Left cardiac atrium (tissue), 4 donors: Measurements from ENCODE around the gene EPB41L4A. TPM values are rescaled to one million over a fixed set of nuclear protein-coding genes. Genes with fewer than 3 reads are reported as not detected.
A peak's percentile ranks its signal among the peaks of the same experiment; 100 is the strongest.

Source experiments
- ATAC-seq, 2 donors: fragments of 200-7000 bp; cut with Tn5 transposase; one replicate each; pipeline ENCODE4 v1.9.1; 2020; ENCODE audit warnings: mild to moderate bottlenecking in 2 of 2, moderate library complexity in 2 of 2
- DNase-seq: peaks from one replicate; pipeline ENCODE4 v3.0.0-alpha.2; 2020
- intact Hi-C, 2 donors: fragments of 100-400 bp; cut with DNase I; formaldehyde crosslinking; loops; one replicate each; pipeline versions ENCODE4 v1.14.1 to v1.15.1; 2022 to 2023
- total RNA-seq, 2 donors: library from RNA; stranded (reverse); fragmentation: NEBNext Ultra II Directional; extraction: Animal tissue kit (Norgen Biotek cat#: 25700); gene quantifications; one replicate each; pipeline ENCODE4 v1.2.1, GENCODE V29; 2021
- donor health status: DM: no; HTN: yes; CAD: no.
- donor health status: DM: no; HTN: yes; CAD: no; lungs with severe emphysema.
- donor health status: DM: yes; HTN: yes; CAD: no.
- donor health status: Dilated cardiomyopathy.

Gene EPB41L4A
- total RNA-seq, 2 donors from 2014 or later = 28.5 to 31.1 TPM

- intact Hi-C loops = no loop called here
- DNase-seq (no peak), ATAC-seq (no peak)
Observed at GRCh38 chr5:112283034-112283582, 136.0 kb downstream of the EPB41L4A start.

DNA sequence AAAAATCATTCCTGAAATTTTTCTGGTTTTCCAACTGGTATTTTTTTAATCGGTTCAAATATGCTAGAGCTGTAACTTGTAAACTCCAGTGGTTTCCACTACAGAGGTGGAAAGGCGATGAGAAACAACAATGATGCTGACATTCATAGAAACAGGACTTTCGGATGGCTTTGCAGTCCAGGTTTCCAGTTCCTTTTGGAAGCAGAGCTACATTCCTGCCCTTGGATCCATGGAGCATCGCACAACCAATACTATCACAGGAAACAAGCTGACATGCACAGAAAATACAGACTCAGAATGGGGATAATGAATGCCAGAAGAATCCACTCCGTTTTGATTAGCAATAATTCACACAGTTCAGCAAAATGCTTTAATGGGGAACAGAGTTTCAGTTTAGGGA is 140.0 kb downstream of the EPB41L4A start:
- intact Hi-C loops = no loop called here
- ATAC-seq (no peak), DNase-seq (no peak)

- intact Hi-C loops = no loop called here
- DNase-seq = no peak
- ATAC-seq = no peak
Observed at GRCh38 chr5:112276991-112277390, 142.1 kb downstream of the EPB41L4A start.

GRCh38 chr5:112275671-112276070 is 143.4 kb downstream of the EPB41L4A start:
- ATAC-seq (no peak), DNase-seq (no peak)
- intact Hi-C loops = no loop called here

DNA sequence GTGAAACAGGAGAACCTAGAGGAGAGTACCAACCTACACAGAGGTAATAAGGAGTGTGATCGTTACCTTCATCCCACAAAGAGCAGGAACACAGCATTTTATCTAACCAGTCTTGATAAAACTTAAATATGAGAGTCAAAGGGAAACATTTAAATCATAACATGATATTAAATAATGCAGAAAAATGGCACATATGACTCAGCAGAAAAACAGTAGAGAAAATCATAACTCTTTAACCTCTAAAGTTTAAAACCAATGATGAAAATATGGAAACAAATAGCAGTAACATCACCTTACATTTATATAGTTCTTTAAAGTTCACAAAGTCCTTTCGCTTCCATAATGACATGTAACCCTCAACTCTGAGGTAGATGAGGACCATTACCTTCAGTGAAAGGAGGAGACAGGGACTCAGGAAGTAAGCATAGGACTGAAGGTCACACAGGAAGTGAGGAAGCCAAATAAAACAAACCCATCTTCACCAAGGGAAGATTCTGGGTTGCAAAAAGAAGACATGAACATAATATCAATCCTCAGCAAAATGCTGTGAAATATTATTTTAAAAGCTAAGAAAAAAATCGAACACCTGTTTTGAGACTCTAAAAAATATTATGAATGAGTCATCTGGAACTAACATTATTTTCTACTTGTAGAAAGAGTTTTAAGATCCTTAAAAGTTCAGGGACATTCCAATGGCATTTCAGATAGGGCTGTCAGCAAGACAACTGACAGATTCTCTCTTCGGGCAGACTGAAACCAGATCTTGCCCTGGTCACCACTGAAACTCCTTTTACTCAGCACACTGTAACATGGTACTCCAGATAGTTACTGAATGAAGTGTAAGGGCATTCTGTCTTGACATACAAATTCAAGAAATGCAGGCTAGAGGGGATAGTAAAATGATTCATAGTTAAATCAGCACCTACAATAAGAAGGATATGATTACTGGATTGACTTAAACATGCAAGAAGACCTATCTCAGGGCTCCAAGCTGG is 148.5 kb downstream of the EPB41L4A start:
- intact Hi-C loops = no loop called here
- ATAC-seq (peak in 1 of 2 donors; percentile 44), DNase-seq (no peak)

GRCh38 chr5:112267231-112267630 is 151.8 kb downstream of the EPB41L4A start:
- intact Hi-C loops = no loop called here
- DNase-seq (no peak), ATAC-seq (no peak)

GRCh38 chr5:112264666-112265065 is 154.4 kb downstream of the EPB41L4A start:
- intact Hi-C loops = no loop called here
- DNase-seq (no peak), ATAC-seq (no peak)

DNA sequence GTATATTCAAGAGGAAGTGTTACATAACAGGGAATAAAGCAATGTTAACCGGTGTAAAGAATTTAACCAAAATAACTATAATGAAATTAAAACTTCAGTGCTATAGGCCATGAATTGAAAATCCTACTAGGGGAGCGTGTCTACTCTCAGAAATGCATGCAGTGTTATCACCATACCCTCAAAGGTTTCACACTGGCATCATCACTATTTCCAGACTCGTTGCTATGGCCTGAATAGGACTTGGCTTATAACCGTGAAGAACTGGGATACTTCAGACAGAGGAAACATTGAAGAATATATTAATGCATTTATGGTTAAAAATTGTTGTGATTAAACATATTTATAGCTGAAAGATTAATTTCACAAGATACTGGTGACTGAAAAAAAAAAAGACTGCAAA is 154.9 kb downstream of the EPB41L4A start:
- intact Hi-C loops = no loop called here
- ATAC-seq = no peak
- no peak for DNase-seq

- intact Hi-C loops = no loop called here
- ATAC-seq = no peak
Observed at GRCh38 chr5:112263469-112263868, 155.6 kb downstream of the EPB41L4A start.

DNA sequence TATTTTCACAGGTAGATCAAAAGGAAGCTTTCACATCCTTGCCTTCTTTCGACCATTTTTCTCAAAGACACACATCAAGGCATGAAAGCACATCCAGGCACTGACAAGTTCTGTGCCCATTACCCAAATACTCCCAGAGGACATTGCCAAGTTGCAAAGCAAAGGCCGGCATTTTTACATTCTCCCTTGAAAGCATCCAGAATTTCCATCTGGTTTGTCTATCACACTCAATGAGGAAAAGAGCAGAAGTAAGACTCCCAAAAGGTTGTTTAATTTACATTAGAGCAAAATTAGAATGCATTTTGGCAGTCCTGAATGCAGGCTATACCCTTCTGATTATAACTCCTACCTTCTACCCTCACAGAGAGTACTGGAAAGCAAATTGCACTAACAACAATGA is 160.5 kb downstream of the EPB41L4A start:
- no peak for ATAC-seq
- no peak for DNase-seq
- intact Hi-C loops = loop anchor here in 1 of 2 donors (10.0 kb wide), 1 partner anchor 156 kb away; the partner anchor contains the start of gene EPB41L4A

More at GRCh38 chr5:112263469-112263868, 155.6 kb downstream of the EPB41L4A start:
- DNase-seq = no peak

- intact Hi-C loops = loop anchor here in 1 of 2 donors (10.0 kb wide), 1 partner anchor 157 kb away; the partner anchor contains the start of gene EPB41L4A
- ATAC-seq = no peak
- DNase-seq = no peak
Observed at GRCh38 chr5:112257976-112258375, 161.1 kb downstream of the EPB41L4A start.

- intact Hi-C loops = loop anchor here in 1 of 2 donors (10.0 kb wide), 1 partner anchor 158 kb away; the partner anchor contains the start of gene EPB41L4A
- DNase-seq (no peak), ATAC-seq (no peak)
Observed at GRCh38 chr5:112257005-112257404, 162.1 kb downstream of the EPB41L4A start.

- DNase-seq (no peak), ATAC-seq (peak in 1 of 2 donors; percentile 54)
- intact Hi-C loops = loop anchor here in 1 of 2 donors (10.0 kb wide), 1 partner anchor 160 kb away; the partner anchor contains the start of gene EPB41L4A
Observed at GRCh38 chr5:112254303-112254702, 164.8 kb downstream of the EPB41L4A start.

GRCh38 chr5:112253478-112254250 is 165.4 kb downstream of the EPB41L4A start:
- ATAC-seq (peak; percentile 88 to 96), DNase-seq (peak; percentile 50)
- intact Hi-C loops = loop anchor here in 1 of 2 donors (10.0 kb wide), 1 partner anchor 161 kb away; the partner anchor contains the start of gene EPB41L4A

DNA sequence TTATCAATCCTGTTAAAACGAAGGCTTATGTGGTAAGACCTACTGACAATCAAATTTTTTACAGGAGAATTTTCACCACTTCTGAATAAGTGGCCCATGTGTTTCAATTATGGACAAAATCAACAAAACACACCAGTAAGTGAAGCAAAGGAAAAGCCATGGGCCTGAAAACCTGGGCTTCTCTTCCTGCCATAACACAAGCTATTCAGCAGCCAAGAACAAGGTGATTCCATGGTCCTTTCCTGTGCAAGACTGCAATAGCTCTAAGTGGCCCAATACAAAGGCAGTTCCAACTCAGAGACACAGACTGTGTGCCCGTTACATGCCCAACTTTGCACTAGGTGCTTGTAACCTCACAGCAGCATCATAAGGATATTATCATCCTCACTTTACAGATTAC is 168.5 kb downstream of the EPB41L4A start:
- intact Hi-C loops = loop anchor here in 1 of 2 donors (10.0 kb wide), 1 partner anchor 164 kb away; the partner anchor contains the start of gene EPB41L4A

DNA sequence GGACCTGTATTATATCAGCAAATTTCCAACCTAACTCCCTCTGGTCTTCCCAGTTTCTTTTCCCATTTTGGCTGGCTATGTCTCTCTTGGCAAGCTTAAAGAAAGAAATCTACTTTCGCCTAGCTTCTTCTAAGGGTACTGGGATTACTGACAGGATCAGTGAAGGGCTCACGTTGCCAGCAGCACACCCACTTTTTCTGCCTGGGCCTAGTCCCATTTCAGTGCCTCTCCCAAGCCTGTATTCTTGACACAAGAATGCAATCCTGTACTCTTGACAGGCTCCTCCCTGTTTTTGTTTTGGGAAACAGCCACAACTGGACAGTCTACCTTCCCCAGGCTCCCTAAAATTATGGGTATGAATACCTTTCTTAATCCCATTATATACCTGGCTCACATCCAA is 170.5 kb downstream of the EPB41L4A start:
- ATAC-seq (peak in 1 of 2 donors; percentile 66), DNase-seq (no peak)
- intact Hi-C loops = no loop called here

More for the DNA sequence above, 168.5 kb downstream of the EPB41L4A start:
- ATAC-seq (no peak), DNase-seq (no peak)

DNA sequence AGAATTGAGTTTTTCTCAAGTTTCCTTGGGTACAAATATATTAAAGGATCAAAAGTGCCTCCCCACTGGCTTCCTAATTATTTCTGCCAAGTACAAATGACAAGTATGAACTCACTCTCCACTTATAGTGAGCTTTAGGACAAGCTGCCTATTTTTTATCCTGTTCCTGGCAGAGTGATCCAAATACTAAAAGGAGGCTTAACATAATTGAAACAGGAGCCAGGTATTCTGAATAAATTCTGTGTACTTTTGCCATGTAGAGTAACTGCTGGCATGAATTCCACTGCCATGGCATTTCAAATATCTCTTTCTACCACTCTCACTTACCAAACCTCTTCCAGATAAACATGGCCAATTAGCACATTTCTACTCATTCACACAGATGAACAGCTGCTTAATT is 171.1 kb downstream of the EPB41L4A start:
- no peak for DNase-seq
- intact Hi-C loops = no loop called here
- no peak for ATAC-seq

DNA sequence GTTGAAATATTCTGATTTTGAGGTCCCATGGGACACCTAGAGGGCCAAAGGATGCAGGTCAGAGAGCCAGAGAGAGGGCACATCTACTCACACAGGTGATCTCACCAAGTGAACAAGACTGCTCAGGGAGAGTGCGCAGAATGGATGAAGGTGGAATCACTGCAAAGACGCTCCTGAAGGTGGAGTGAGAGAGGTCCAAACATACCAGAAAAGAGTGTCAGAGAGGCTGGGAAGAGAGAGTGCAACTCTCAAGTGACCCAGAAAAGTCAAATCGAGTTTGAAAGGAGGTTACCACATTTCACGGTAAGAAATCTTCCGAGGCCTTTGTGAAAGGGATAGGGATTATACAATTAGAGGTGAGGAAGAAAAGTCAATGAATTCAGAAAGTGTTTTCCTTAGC is 173.4 kb downstream of the EPB41L4A start:
- intact Hi-C loops = no loop called here
- ATAC-seq = no peak
- no peak for DNase-seq

GRCh38 chr5:112239996-112240395 is 179.1 kb downstream of the EPB41L4A start:
- peak in 1 of 2 donors; percentile 42 for ATAC-seq
- no peak for DNase-seq
- intact Hi-C loops = no loop called here
